K562 (cell line): ENCODE results near the gene PATJ. TPM values are rescaled to one million over a fixed set of nuclear protein-coding genes. Genes with fewer than 3 reads are reported as not detected.

Source experiments
- ATAC-seq: fragments of 200-7000 bp; cut with Tn5 transposase; 3 replicates; pipeline ENCODE4 v1.9.1; 2020; ENCODE audit warnings: moderate library complexity
- BruUV-seq: library from RNA; stranded (reverse); fragments of 400-500 nt; replicated peaks from 2 replicates; lab custom pipeline; 2021; lab: Mats Ljungman, UMichigan
- CTCF ChIA-PET: fragments of 300-600 bp; formaldehyde crosslinking; extraction: SDS; loops from one replicate; lab custom pipeline; 2021; ENCODE audit warnings: low intra/inter-chr PET ratio; lab: Yijun Ruan, JAX
- POLR2A ChIA-PET: fragments of 300-600, 350-650 bp; sonication (Branson Sonifier 250); formaldehyde crosslinking; extraction: SDS; loops from one replicate; lab custom pipeline; 2021; ENCODE audit warnings: antibody characterized with exemption, inconsistent platforms; lab: Yijun Ruan, JAX
- DNase-seq, 4 experiments: peaks; one replicate each; pipeline versions ENCODE4 v3.0.0 to v3.0.0-alpha.2; 2011 to 2018; ENCODE audit warnings: low spot score in 3 of 4, mixed read lengths in 3 of 4; ENCODE audit errors: extremely low read depth in 1 of 4
- FAIRE-seq: peaks from 2 replicates; lab custom pipeline; 2011; peaks lifted over from hg19 to GRCh38; lab: Jason Lieb, UNC
- H2AFZ ChIP-seq: 2 replicates; pipeline ENCODE4 v1.6.0; 2011; ENCODE audit warnings: low read depth, low read length, control low read depth, inconsistent platforms
- H3K27ac ChIP-seq: fragments of 200-600 bp; 3 replicates; pipeline ENCODE4 v1.8.0; 2011; ENCODE audit warnings: low read depth, mild to moderate bottlenecking, control low read depth, inconsistent platforms, low read length, moderate library complexity, mixed read lengths; ENCODE audit errors: extremely low read depth
- H3K27me3 ChIP-seq, 2 experiments: fragments of 300-600 bp in 1 of 2; 2 replicates in 1 of 2; 3 replicates in 1 of 2; pipeline versions ENCODE4 v1.6.0 to v1.8.0; 2011; ENCODE audit warnings: inconsistent platforms in 2 of 2, low read length in 2 of 2, mild to moderate bottlenecking in 1 of 2, mixed read lengths in 1 of 2, moderate library complexity in 1 of 2; ENCODE audit not compliant: control insufficient read depth in 2 of 2, insufficient read depth in 2 of 2
- H3K36me3 ChIP-seq: fragments of 300-600 bp; 3 replicates; pipeline ENCODE4 v1.8.0; 2011; ENCODE audit warnings: mild to moderate bottlenecking, low read length, inconsistent platforms; ENCODE audit not compliant: control insufficient read depth, insufficient read depth
- H3K4me1 ChIP-seq, 2 experiments: fragments of 200-600 bp in 1 of 2; replicated peaks in 1 of 2; 2 replicates in 1 of 2; 3 replicates in 1 of 2; pipeline versions ENCODE4 v1.5.1 to v1.8.0; 2011; ENCODE audit warnings: inconsistent platforms in 2 of 2, low read length in 2 of 2, mild to moderate bottlenecking in 1 of 2, mixed read lengths in 1 of 2, moderate library complexity in 1 of 2; ENCODE audit not compliant: control insufficient read depth in 2 of 2, insufficient read depth in 2 of 2
- H3K4me2 ChIP-seq: 2 replicates; pipeline ENCODE4 v1.6.1; 2011; ENCODE audit warnings: low read length, control low read depth, inconsistent platforms, mixed read lengths; ENCODE audit not compliant: insufficient read depth
- H3K4me3 ChIP-seq: fragments of 200-600 bp; sonication (generic), shearing (Covaris generic); 2 replicates; pipeline ENCODE4 v1.5.1; 2016; ENCODE audit warnings: control low read depth, inconsistent platforms
- H3K79me2 ChIP-seq: fragments of 200-600 bp; 3 replicates; pipeline ENCODE4 v1.8.0; 2011; ENCODE audit warnings: low read length, inconsistent platforms; ENCODE audit not compliant: control insufficient read depth, insufficient read depth
- H3K9ac ChIP-seq, 2 experiments: 2 replicates each; pipeline versions ENCODE4 v1.6.0 to v1.6.1; 2011; ENCODE audit warnings: low read depth in 2 of 2, low read length in 2 of 2, control low read depth in 1 of 2, inconsistent platforms in 1 of 2, mild to moderate bottlenecking in 1 of 2, mixed read lengths in 1 of 2; ENCODE audit not compliant: insufficient read depth in 1 of 2
- H3K9me1 ChIP-seq: one replicate; pipeline ENCODE4 v1.6.0; 2011; ENCODE audit warnings: inconsistent platforms, mild to moderate bottlenecking, low read length, moderate library complexity; ENCODE audit not compliant: control insufficient read depth, insufficient read depth
- H3K9me3 ChIP-seq: replicated peaks from 2 replicates; pipeline ENCODE4 v1.5.1; 2011; ENCODE audit warnings: low read depth, low read length, inconsistent platforms; ENCODE audit not compliant: control insufficient read depth, insufficient read depth
- H4K20me1 ChIP-seq: replicated peaks from 2 replicates; pipeline ENCODE4 v1.6.1; 2011; ENCODE audit warnings: low read length, inconsistent platforms, mixed read lengths; ENCODE audit not compliant: control insufficient read depth, insufficient read depth
- CAMTA2 ChIP-seq: fragments of 250-450 bp; sonication (Bioruptor Pico); conservative IDR thresholded peaks from 2 replicates; pipeline ENCODE4 v1.5.1; 2022
- KAT2B ChIP-seq: IDR thresholded peaks from one replicate; pipeline ENCODE4 v1.6.1; 2012; ENCODE audit warnings: low read depth, mild to moderate bottlenecking, control low read depth, inconsistent platforms, low read length, moderate library complexity
- MECOM ChIP-seq: fragments of 250-450 bp; sonication (Bioruptor Pico); IDR thresholded peaks from 2 replicates; pipeline ENCODE4 v1.8.0; 2022; ENCODE audit warnings: inconsistent platforms
- PRMT5 ChIP-seq: sonication (generic); formaldehyde crosslinking; IDR thresholded peaks from 2 replicates; pipeline ENCODE4 v1.5.0; 2020; ENCODE audit warnings: missing genetic modification reagents
- RBM39 ChIP-seq: fragments of 200-400 bp; formaldehyde crosslinking; optimal IDR thresholded peaks from 2 replicates; pipeline ENCODE3; 2018; ENCODE audit warnings: low read depth, low read length
- SIRT6 ChIP-seq: IDR thresholded peaks from one replicate; pipeline ENCODE4 v1.6.1; 2012; ENCODE audit warnings: low read depth, mild to moderate bottlenecking, control low read depth, inconsistent platforms, low read length, moderate library complexity
- TCFL5 ChIP-seq: fragments of 250-450 bp; sonication (Bioruptor Pico); conservative IDR thresholded peaks from 2 replicates; pipeline ENCODE4 v1.6.1; 2021; ENCODE audit warnings: mild to moderate bottlenecking, moderate library complexity, matching md5 sums
- ZNF445 ChIP-seq: fragments of 250-450 bp; sonication (Bioruptor Pico); IDR thresholded peaks from 2 replicates; pipeline ENCODE4 v1.4.0; 2020; ENCODE audit warnings: low read depth, mild to moderate bottlenecking, moderate library complexity
- WGBS: fragments of 100-300 bp; shearing (Covaris generic); methylation state at CpG from one replicate; pipeline ENCODE4 v1.1.6; 2016; ENCODE audit warnings: low coverage, mixed read lengths; ENCODE audit not compliant: insufficient coverage; ENCODE audit errors: missing lambda C conversion rate; 5-methylcytosine and 5-hydroxymethylcytosine counted together
- in situ Hi-C: fragments of 300-500 bp; cut with MboI; formaldehyde crosslinking; loops from 4 replicates; pipeline ENCODE4 v1.15.0; 2018; ENCODE audit warnings: inconsistent platforms, mixed read lengths
- intact Hi-C: fragments of 100-400 bp; cut with micrococcal nuclease; formaldehyde crosslinking; loops from 2 replicates; pipeline ENCODE4 v1.14.2; 2022
- polyA plus RNA-seq, 8 experiments: library from polyadenylated mRNA; depleted of rRNA in 4 of 8; stranded (reverse) in 5 of 8; unstranded in 3 of 8; fragments of >200 nt; fragmentation: Nextera tagmentation in 2 of 8; fragmentation: Illumina TruSeq in 1 of 8; extraction: Ambion mirVana in 2 of 8; extraction: Trizol in 1 of 8; gene quantifications; 2 replicates each; pipeline versions ENCODE4 v1.2.1 to v1.2.3, GENCODE V29; 2011 to 2014; ENCODE audit warnings: inconsistent platforms in 1 of 8, missing spikeins in 1 of 8
- total RNA-seq, 7 experiments: library from RNA; depleted of rRNA in 6 of 7; stranded (reverse); fragments of >200 nt in 6 of 7; fragmentation: Illumina TruSeq in 2 of 7; extraction: Trizol in 2 of 7; gene quantifications; 2 replicates each; pipeline versions ENCODE4 v1.2.1 to v1.2.3, GENCODE V29; 2011 to 2021; ENCODE audit warnings: low replicate concordance in 1 of 7
- TF ChIP-seq, protein P1 (sequence below), 2 experiments: IDR thresholded peaks; 2 replicates each; pipeline ENCODE4 v1.6.1; 2012; ENCODE audit warnings: improper control_type of control experiment in 2 of 2, low read depth in 2 of 2, low read length in 2 of 2, borderline replicate concordance in 1 of 2

PATJ gene
- total and polyA plus RNA-seq, 9 of the 15 experiments (the other 6 are each of a cell fraction or from before 2014, with no cell fraction given), result 0.22 TPM; not detected in 8

DNA sequence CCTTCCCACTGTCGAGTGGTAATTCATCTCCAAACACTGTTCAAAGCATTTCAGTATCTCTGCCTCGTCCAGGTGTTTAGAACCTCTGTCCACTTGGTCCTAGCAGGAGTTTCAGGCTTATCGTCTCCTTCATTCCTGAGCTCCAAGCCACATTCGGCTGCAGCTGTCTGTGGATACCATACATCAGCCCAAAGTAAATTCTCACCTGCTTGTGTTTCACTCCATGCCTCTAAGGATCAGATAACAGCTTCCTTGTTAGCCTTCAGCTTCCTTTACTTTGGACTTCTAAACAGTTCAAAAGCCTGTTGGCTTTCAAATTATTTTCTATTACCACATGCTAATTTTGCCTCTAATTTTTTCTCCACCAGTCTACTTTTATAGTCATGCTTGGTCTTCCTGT, 233.4 kb downstream of the PATJ start:
- Histone ChIP-seq H3K9ac (no peak overlapping the region), H3K36me3 (no peaks in the 10 kb centered on the region), H3K9me3 (no peaks in the 10 kb centered on the region), H3K4me2 (no peak overlapping the region), H3K4me1 (no peaks in the 10 kb centered on the region), H3K27ac (no peak overlapping the region), H3K9me1 (no peaks in the 10 kb centered on the region), H3K4me3 (no peak overlapping the region), H3K27me3 (no peaks in the 10 kb centered on the region), H3K79me2 (no peaks in the 10 kb centered on the region), H2AFZ (no peak overlapping the region), H4K20me1 (no peaks in the 10 kb centered on the region)
- in situ Hi-C loops (no loop called here), intact Hi-C loops (no loop called here)
- ATAC-seq, result no peak
- ChIA-PET POLR2A (no interaction called here), CTCF (no interaction called here)
- BruUV-seq, result no TSS peak
- FAIRE-seq, result no peak
- DNase-seq, result no peak
- 5% methylated on average over 4 of the region's 4 CpGs for WGBS
- TF ChIP-seq TCFL5 (CRISPR knock-in tag), result no peak
- TF ChIP-seq SIRT6, result no peak
- TF ChIP-seq ZNF445 (CRISPR knock-in tag), result no peak
- no peak for TF ChIP-seq RBM39
- no peak for TF ChIP-seq MECOM (CRISPR knock-in tag)
- TF ChIP-seq, protein P1, sequence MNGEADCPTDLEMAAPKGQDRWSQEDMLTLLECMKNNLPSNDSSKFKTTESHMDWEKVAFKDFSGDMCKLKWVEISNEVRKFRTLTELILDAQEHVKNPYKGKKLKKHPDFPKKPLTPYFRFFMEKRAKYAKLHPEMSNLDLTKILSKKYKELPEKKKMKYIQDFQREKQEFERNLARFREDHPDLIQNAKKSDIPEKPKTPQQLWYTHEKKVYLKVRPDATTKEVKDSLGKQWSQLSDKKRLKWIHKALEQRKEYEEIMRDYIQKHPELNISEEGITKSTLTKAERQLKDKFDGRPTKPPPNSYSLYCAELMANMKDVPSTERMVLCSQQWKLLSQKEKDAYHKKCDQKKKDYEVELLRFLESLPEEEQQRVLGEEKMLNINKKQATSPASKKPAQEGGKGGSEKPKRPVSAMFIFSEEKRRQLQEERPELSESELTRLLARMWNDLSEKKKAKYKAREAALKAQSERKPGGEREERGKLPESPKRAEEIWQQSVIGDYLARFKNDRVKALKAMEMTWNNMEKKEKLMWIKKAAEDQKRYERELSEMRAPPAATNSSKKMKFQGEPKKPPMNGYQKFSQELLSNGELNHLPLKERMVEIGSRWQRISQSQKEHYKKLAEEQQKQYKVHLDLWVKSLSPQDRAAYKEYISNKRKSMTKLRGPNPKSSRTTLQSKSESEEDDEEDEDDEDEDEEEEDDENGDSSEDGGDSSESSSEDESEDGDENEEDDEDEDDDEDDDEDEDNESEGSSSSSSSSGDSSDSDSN (IDR thresholded peaks at IDR 0.05; ENCODE audit: borderline replicate concordance in 1 of 2, low read depth in 2 of 2, low read length in 2 of 2), result no peak
- TF ChIP-seq PRMT5 (CRISPR knock-in tag), result no peak
- no peak for TF ChIP-seq CAMTA2 (CRISPR knock-in tag)
- TF ChIP-seq KAT2B, result no peak
